GM21515 (cell line): Measurements from ENCODE around the gene FXYD7.
"Not testable (repeated sequence)": the region's sequence is repeated elsewhere in the genome, so short reads cannot be mapped to it uniquely, and the experiment has no call there.

Source experiments
- ATAC-seq: cut with Tn5 transposase; IDR thresholded peaks from one replicate; pipeline ENCODE4 v1.9.1; 2021; ENCODE audit not compliant: unreplicated experiment

The FXYD7 gene

GRCh38 chr19:35142606-35143230 is 337 bp upstream of the FXYD7 start:
- no peak for ATAC-seq

GRCh38 chr19:35143818-35144217 is 763 bp downstream of the FXYD7 start:
- ATAC-seq, result no peak

- ATAC-seq, result no peak
Measured at GRCh38 chr19:35144259-35144599, 1.2 kb downstream of the FXYD7 start.

GRCh38 chr19:35144600-35145436 is 1.8 kb downstream of the FXYD7 start:
- no peak for ATAC-seq

GRCh38 chr19:35146746-35147459 is 3.8 kb downstream of the FXYD7 start:
- ATAC-seq, result no peak

- no peak for ATAC-seq
Measured at GRCh38 chr19:35149463-35149862, 6.4 kb downstream of the FXYD7 start.

GRCh38 chr19:35150445-35150844 is 7.4 kb downstream of the FXYD7 start:
- ATAC-seq, result no peak

GRCh38 chr19:35151273-35152065 is 8.4 kb downstream of the FXYD7 start:
- ATAC-seq, result no peak

GRCh38 chr19:35153129-35153522 is 10.1 kb downstream of the FXYD7 start:
- not testable (repeated sequence) for ATAC-seq

- no peak for ATAC-seq
Measured at GRCh38 chr19:35153701-35154524, 10.9 kb downstream of the FXYD7 start.

GRCh38 chr19:35154525-35155406 is 11.7 kb downstream of the FXYD7 start, which contains the start of gene FXYD5:
Gene FXYD5 (plus strand): TSS chr19:35154735. CDS start chr19:35155551, 816 bp downstream.
- ATAC-seq, result no peak

- no peak for ATAC-seq
Measured at GRCh38 chr19:35155441-35155840, 12.4 kb downstream of the FXYD7 start.

- ATAC-seq, result no peak
Measured at GRCh38 chr19:35155981-35156672, 13.1 kb downstream of the FXYD7 start.

GRCh38 chr19:35156673-35157014 is 13.6 kb downstream of the FXYD7 start:
- no peak for ATAC-seq

GRCh38 chr19:35157431-35157830 is 14.4 kb downstream of the FXYD7 start:
- no peak for ATAC-seq

GRCh38 chr19:35159606-35160005 is 16.6 kb downstream of the FXYD7 start:
- no peak for ATAC-seq

GRCh38 chr19:35160629-35161433 is 17.8 kb downstream of the FXYD7 start:
- no peak for ATAC-seq

- ATAC-seq, result no peak
Measured at GRCh38 chr19:35161434-35161743, 18.3 kb downstream of the FXYD7 start.
